ENCODE data around the gene UBXN11. TPM values are rescaled to one million over a fixed set of nuclear protein-coding genes. Genes with fewer than 3 reads are reported as not detected.

UBXN11 gene
- total and polyA plus RNA-seq, 2 of the 13 experiments (the other 11 are each of a cell fraction or from before 2014, with no cell fraction given), result 9.3 to 10.4 TPM

DNA sequence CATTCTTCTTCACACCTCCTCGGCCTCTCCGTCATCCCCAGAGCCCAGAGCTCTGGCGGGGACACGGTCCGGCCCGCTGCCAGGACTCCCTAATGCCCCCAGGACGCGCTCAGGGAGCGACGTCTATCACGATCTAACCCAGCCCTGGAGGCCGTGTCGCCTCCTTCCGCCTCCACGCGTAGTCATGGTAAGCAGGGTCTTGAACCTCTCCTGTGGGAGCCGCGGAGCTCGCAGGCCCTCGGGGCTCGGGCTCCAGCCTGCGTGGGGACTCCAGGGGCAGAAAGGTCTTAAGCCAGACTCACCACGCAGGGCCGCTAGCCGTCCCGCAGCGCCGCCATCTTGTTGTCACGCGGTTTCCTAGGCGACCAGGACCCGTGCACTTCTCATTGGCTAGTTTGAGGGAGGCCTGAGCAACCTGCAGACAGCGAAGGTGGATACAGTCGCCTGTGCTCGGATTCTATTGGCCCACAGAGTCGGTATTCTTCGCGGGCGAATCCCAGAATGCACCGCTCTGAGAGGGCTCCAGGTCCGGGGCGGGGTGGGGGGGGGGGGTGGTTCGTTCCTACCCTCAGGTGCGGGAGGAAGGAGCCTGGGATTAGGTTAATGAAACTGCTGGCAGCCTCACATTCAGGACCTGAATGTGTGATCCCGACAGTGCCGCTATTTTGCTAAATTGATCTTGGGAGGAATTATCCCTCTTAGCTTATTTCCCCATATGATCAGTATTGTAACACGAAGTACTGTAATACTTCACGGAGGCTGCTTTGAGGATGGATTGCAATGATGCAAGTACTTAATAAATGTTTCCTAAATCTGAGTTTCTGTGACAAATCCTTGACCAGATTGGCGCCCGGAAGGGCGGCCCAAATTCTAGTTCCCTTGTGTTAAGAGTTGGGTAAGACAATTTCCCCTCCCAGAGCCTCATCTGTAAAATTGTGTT, at the start of gene UBXN11 (continued):
- TF ChIP-seq, protein P1, sequence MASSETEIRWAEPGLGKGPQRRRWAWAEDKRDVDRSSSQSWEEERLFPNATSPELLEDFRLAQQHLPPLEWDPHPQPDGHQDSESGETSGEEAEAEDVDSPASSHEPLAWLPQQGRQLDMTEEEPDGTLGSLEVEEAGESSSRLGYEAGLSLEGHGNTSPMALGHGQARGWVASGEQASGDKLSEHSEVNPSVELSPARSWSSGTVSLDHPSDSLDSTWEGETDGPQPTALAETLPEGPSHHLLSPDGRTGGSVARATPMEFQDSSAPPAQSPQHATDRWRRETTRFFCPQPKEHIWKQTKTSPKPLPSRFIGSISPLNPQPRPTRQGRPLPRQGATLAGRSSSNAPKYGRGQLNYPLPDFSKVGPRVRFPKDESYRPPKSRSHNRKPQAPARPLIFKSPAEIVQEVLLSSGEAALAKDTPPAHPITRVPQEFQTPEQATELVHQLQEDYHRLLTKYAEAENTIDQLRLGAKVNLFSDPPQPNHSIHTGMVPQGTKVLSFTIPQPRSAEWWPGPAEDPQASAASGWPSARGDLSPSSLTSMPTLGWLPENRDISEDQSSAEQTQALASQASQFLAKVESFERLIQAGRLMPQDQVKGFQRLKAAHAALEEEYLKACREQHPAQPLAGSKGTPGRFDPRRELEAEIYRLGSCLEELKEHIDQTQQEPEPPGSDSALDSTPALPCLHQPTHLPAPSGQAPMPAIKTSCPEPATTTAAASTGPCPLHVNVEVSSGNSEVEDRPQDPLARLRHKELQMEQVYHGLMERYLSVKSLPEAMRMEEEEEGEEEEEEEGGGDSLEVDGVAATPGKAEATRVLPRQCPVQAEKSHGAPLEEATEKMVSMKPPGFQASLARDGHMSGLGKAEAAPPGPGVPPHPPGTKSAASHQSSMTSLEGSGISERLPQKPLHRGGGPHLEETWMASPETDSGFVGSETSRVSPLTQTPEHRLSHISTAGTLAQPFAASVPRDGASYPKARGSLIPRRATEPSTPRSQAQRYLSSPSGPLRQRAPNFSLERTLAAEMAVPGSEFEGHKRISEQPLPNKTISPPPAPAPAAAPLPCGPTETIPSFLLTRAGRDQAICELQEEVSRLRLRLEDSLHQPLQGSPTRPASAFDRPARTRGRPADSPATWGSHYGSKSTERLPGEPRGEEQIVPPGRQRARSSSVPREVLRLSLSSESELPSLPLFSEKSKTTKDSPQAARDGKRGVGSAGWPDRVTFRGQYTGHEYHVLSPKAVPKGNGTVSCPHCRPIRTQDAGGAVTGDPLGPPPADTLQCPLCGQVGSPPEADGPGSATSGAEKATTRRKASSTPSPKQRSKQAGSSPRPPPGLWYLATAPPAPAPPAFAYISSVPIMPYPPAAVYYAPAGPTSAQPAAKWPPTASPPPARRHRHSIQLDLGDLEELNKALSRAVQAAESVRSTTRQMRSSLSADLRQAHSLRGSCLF (CRISPR knock-in tag; IDR thresholded peaks at IDR 0.05; ENCODE audit: borderline replicate concordance), result no peak
- TF ChIP-seq, protein P2, sequence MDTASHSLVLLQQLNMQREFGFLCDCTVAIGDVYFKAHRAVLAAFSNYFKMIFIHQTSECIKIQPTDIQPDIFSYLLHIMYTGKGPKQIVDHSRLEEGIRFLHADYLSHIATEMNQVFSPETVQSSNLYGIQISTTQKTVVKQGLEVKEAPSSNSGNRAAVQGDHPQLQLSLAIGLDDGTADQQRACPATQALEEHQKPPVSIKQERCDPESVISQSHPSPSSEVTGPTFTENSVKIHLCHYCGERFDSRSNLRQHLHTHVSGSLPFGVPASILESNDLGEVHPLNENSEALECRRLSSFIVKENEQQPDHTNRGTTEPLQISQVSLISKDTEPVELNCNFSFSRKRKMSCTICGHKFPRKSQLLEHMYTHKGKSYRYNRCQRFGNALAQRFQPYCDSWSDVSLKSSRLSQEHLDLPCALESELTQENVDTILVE (CRISPR knock-in tag; IDR thresholded peaks at IDR 0.05), result no peak
- TF ChIP-seq, protein P3, sequence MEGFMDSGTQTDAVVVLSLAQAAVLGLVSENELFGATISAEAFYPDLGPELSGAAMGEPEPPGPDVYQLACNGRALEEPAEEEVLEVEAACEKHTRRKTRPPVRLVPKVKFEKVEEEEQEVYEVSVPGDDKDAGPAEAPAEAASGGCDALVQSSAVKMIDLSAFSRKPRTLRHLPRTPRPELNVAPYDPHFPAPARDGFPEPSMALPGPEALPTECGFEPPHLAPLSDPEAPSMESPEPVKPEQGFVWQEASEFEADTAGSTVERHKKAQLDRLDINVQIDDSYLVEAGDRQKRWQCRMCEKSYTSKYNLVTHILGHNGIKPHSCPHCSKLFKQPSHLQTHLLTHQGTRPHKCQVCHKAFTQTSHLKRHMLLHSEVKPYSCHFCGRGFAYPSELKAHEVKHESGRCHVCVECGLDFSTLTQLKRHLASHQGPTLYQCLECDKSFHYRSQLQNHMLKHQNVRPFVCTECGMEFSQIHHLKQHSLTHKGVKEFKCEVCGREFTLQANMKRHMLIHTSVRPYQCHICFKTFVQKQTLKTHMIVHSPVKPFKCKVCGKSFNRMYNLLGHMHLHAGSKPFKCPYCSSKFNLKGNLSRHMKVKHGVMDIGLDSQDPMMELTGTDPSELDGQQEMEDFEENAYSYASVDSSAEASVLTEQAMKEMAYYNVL (CRISPR knock-in tag; IDR thresholded peaks at IDR 0.05; ENCODE audit: borderline replicate concordance), result 0 out of 2 replicates have a peak, but pooled peaks have one; percentile 34
- TF ChIP-seq FOXP1 (IDR thresholded peaks at IDR 0.05) (no peak), FOXP1 (CRISPR knock-in tag; IDR thresholded peaks at IDR 0.05) (no peak), ZFP62 (CRISPR knock-in tag; IDR thresholded peaks at IDR 0.05) (no peak), SIN3A (IDR thresholded peaks at IDR 0.05; ENCODE audit: borderline replicate concordance, low read depth, low read length) (peak; percentile 98), SNRNP70 (IDR thresholded peaks at IDR 0.05; ENCODE audit: low read depth, low read length) (no peak), ZNF772 (CRISPR knock-in tag; IDR thresholded peaks at IDR 0.05) (no peak), ZNF143 (CRISPR knock-in tag; IDR thresholded peaks at IDR 0.05) (peak; percentile 87), CBX1 (IDR thresholded peaks at IDR 0.05; ENCODE audit: low read depth) (no peak), MBNL3 (CRISPR knock-in tag; conservative IDR thresholded peaks at IDR 0.05) (no peak), ZNF274 (CRISPR knock-in tag; IDR thresholded peaks at IDR 0.05) (no peak), NR2F6 (IDR thresholded peaks at IDR 0.05) (no peak; the same call in 1 of the 2 replicates), NR2F6 (CRISPR knock-in tag; IDR thresholded peaks at IDR 0.05) (no peak), STAT5B (CRISPR knock-in tag; IDR thresholded peaks at IDR 0.05) (no peak), SOX6 (IDR thresholded peaks at IDR 0.05) (no peak), SOX6 (CRISPR knock-in tag; IDR thresholded peaks at IDR 0.05) (peak; percentile 34; the same call in 1 of the 2 replicates), BRCA1 (CRISPR knock-in tag; IDR thresholded peaks at IDR 0.05) (no peak), TAF15 (IDR thresholded peaks at IDR 0.05; ENCODE audit: low read depth, low read length, poor library complexity, severe bottlenecking) (no peak)
- TF ChIP-seq, protein P4, sequence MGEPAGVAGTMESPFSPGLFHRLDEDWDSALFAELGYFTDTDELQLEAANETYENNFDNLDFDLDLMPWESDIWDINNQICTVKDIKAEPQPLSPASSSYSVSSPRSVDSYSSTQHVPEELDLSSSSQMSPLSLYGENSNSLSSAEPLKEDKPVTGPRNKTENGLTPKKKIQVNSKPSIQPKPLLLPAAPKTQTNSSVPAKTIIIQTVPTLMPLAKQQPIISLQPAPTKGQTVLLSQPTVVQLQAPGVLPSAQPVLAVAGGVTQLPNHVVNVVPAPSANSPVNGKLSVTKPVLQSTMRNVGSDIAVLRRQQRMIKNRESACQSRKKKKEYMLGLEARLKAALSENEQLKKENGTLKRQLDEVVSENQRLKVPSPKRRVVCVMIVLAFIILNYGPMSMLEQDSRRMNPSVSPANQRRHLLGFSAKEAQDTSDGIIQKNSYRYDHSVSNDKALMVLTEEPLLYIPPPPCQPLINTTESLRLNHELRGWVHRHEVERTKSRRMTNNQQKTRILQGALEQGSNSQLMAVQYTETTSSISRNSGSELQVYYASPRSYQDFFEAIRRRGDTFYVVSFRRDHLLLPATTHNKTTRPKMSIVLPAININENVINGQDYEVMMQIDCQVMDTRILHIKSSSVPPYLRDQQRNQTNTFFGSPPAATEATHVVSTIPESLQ (CRISPR knock-in tag; conservative IDR thresholded peaks at IDR 0.05), result no peak
